ENCODE measurements around the gene CD52.

CD52 gene

DNA sequence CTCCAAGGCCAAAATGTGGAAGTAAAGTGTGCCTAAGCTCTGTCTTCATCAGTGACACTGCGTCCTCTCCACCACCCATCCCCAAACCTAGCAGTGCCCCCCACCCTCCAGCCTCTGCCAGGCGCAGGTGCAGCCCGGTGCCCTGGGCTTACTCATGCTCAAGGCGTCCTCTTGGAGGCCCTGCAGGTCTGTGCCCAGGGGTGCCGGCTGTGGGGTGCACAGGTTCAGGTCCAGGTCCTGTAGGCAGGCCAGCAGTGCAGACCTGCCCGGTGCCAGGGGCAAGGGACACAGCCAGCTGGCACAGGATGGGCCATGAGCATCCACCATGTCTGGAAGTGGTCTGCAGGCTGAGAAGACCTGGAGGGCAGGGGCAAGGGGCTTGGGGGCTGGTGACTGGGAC is 49.7 kb downstream of the CD52 start:
- Histone ChIP-seq H3K4me2 (ENCODE audit: low read length) (no peak overlapping the region), H3K79me2 (ENCODE audit: insufficient read depth, low read length) (no peaks in the 10 kb centered on the region), H3F3A (ENCODE audit: insufficient read depth, low read length) (no peaks in the 10 kb centered on the region), H3K27me3 (ENCODE audit: insufficient read depth, low read length) (0 out of 2 replicates have a peak, but pooled peaks cover 8% of the 10 kb centered on the region), H3K9me2 (ENCODE audit: low read depth, low read length) (no peaks in the 10 kb centered on the region), H3K9ac (ENCODE audit: low read length) (no peak overlapping the region), H3K27ac (ENCODE audit: low read depth, low read length, poor library complexity, severe bottlenecking) (no peak overlapping the region), H3K4me3 (ENCODE audit: low read depth, low read length, poor library complexity, severe bottlenecking) (no peak overlapping the region), H3K4me1 (ENCODE audit: insufficient read depth, low read length, severe bottlenecking) (no peaks in the 10 kb centered on the region), H3K9me3 (ENCODE audit: low read length) (no peaks in the 10 kb centered on the region), H2AFZ (ENCODE audit: low read length) (no peak overlapping the region), H3K36me3 (ENCODE audit: insufficient read depth, low read length) (no peaks in the 10 kb centered on the region), H4K20me1 (ENCODE audit: insufficient read depth, low read length) (no peaks in the 10 kb centered on the region)
- no peak for TF ChIP-seq EZH2 (IDR thresholded peaks at IDR 0.05; ENCODE audit: borderline replicate concordance, low read length)
- TF ChIP-seq, protein P1, sequence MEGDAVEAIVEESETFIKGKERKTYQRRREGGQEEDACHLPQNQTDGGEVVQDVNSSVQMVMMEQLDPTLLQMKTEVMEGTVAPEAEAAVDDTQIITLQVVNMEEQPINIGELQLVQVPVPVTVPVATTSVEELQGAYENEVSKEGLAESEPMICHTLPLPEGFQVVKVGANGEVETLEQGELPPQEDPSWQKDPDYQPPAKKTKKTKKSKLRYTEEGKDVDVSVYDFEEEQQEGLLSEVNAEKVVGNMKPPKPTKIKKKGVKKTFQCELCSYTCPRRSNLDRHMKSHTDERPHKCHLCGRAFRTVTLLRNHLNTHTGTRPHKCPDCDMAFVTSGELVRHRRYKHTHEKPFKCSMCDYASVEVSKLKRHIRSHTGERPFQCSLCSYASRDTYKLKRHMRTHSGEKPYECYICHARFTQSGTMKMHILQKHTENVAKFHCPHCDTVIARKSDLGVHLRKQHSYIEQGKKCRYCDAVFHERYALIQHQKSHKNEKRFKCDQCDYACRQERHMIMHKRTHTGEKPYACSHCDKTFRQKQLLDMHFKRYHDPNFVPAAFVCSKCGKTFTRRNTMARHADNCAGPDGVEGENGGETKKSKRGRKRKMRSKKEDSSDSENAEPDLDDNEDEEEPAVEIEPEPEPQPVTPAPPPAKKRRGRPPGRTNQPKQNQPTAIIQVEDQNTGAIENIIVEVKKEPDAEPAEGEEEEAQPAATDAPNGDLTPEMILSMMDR (IDR thresholded peaks at IDR 0.05; ENCODE audit: low read length): no peak

DNA sequence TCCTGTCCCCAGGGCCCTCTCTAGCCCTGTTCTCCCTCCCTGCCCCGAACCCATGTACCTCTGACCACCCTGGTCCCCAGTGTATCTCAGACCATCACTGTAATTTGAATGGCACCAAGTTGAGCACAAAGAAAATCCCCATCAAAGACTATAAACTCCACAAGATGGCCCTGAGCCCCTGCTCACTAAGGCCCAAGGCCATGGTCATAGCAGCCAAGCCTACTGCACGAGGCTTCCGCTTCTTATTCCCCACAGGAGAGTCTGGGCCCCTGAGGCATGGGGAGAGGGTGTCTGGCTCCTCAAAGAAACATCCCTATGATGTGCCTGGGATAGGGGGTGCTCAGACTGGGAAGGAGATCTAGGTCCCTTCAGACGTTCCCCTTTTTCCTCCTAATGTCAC is 50.2 kb downstream of the CD52 start:
- Histone ChIP-seq H3K9me2 (ENCODE audit: low read depth, low read length) (no peaks in the 10 kb centered on the region), H3K9me3 (ENCODE audit: low read length) (no peaks in the 10 kb centered on the region), H3K79me2 (ENCODE audit: insufficient read depth, low read length) (no peaks in the 10 kb centered on the region), H3K4me1 (ENCODE audit: insufficient read depth, low read length, severe bottlenecking) (no peaks in the 10 kb centered on the region), H4K20me1 (ENCODE audit: insufficient read depth, low read length) (no peaks in the 10 kb centered on the region), H3K4me2 (ENCODE audit: low read length) (no peak overlapping the region), H3K36me3 (ENCODE audit: insufficient read depth, low read length) (no peaks in the 10 kb centered on the region), H3K4me3 (ENCODE audit: low read depth, low read length, poor library complexity, severe bottlenecking) (no peak overlapping the region), H3K27me3 (ENCODE audit: insufficient read depth, low read length) (0 out of 2 replicates have a peak, but pooled peaks cover 5% of the 10 kb centered on the region), H3K9ac (ENCODE audit: low read length) (no peak overlapping the region), H2AFZ (ENCODE audit: low read length) (no peak overlapping the region), H3F3A (ENCODE audit: insufficient read depth, low read length) (no peaks in the 10 kb centered on the region), H3K27ac (ENCODE audit: low read depth, low read length, poor library complexity, severe bottlenecking) (no peak overlapping the region)
- no peak for TF ChIP-seq EZH2 (IDR thresholded peaks at IDR 0.05; ENCODE audit: borderline replicate concordance, low read length)
- TF ChIP-seq, protein P1 (IDR thresholded peaks at IDR 0.05; ENCODE audit: low read length): no peak

DNA sequence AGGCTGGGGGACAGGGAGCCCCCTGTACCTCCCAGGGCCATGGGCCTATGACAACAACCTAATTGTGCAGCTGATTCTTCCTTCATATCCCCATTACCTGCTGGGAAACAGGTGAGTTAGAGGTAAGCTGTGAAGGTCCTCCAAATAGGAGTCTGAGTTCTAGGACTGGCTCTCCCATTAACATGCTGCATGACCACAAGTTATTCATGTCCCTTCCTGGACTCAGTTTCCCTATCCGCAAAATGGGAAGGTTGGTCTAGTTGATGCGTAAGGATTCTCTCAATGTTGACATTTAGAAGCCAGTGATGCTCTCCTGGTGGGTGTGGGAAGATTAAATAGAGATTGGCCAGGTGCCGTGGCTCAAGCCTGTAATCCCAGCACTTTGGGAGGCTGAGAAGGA is 50.7 kb downstream of the CD52 start:
- Histone ChIP-seq H3K4me3 (ENCODE audit: low read depth, low read length, poor library complexity, severe bottlenecking) (no peak overlapping the region), H2AFZ (ENCODE audit: low read length) (no peak overlapping the region), H3K9ac (ENCODE audit: low read length) (no peak overlapping the region), H3K27ac (ENCODE audit: low read depth, low read length, poor library complexity, severe bottlenecking) (no peak overlapping the region), H3K79me2 (ENCODE audit: insufficient read depth, low read length) (no peaks in the 10 kb centered on the region), H3K9me2 (ENCODE audit: low read depth, low read length) (no peaks in the 10 kb centered on the region), H3K27me3 (ENCODE audit: insufficient read depth, low read length) (0 out of 2 replicates have a peak, but pooled peaks cover 4% of the 10 kb centered on the region), H4K20me1 (ENCODE audit: insufficient read depth, low read length) (no peaks in the 10 kb centered on the region), H3K9me3 (ENCODE audit: low read length) (no peaks in the 10 kb centered on the region), H3F3A (ENCODE audit: insufficient read depth, low read length) (no peaks in the 10 kb centered on the region), H3K36me3 (ENCODE audit: insufficient read depth, low read length) (no peaks in the 10 kb centered on the region), H3K4me2 (ENCODE audit: low read length) (no peak overlapping the region), H3K4me1 (ENCODE audit: insufficient read depth, low read length, severe bottlenecking) (no peaks in the 10 kb centered on the region)
- no peak for TF ChIP-seq EZH2 (IDR thresholded peaks at IDR 0.05; ENCODE audit: borderline replicate concordance, low read length)
- TF ChIP-seq, protein P1 (IDR thresholded peaks at IDR 0.05; ENCODE audit: low read length): no peak
